NCI-H128 (cell line): ENCODE data around the gene FABP6.

Experiments used
- DNase-seq: peaks from one replicate; lab custom pipeline; 2025; ENCODE audit not compliant: unreplicated experiment; lab: John Stamatoyannopoulos, UW

Gene FABP6

DNA sequence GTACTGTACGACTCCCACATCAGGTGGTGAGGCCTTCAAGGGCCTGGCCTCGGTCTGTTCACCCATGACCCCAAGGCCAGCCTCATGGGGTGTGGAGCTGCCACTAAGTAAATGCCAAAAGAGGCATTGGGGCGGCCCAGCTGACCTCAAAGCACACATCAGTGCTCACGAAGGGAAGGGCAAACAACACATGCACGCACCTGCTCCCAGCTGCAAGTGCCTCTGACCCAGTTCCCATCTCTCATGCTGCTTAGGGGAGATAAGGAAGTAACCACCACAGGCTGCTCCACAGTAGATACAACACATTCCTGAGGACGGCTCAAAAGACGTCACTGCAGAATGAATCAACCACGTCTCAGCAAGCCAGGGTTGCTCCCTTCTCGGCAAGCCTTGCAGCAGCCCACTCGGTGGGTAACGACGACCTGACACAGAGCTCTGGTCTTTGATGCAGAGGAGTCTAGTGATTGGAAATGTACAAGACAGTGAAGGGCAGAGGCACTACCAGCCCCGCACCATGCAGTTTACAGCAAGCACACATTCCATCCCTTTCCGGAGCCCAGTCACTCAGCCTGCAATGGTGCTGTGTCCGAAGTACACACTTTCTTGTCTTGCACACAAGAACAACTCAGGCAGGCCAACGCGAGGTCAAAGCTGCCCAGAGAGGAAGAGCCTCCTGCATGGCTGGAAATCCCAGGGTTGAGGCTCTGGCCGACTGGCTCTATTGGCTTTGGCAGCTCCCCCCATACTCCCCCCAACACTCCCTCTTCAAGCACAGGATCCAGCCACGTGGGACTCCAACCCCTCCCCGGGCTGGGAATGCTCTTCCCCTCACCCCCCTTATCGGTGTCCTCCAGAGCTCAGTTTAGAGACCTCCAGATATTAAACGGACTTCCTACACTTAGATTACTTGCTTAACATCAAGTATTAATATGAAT lies 31.8 kb downstream of the FABP6 start:
- no peak for DNase-seq

DNA sequence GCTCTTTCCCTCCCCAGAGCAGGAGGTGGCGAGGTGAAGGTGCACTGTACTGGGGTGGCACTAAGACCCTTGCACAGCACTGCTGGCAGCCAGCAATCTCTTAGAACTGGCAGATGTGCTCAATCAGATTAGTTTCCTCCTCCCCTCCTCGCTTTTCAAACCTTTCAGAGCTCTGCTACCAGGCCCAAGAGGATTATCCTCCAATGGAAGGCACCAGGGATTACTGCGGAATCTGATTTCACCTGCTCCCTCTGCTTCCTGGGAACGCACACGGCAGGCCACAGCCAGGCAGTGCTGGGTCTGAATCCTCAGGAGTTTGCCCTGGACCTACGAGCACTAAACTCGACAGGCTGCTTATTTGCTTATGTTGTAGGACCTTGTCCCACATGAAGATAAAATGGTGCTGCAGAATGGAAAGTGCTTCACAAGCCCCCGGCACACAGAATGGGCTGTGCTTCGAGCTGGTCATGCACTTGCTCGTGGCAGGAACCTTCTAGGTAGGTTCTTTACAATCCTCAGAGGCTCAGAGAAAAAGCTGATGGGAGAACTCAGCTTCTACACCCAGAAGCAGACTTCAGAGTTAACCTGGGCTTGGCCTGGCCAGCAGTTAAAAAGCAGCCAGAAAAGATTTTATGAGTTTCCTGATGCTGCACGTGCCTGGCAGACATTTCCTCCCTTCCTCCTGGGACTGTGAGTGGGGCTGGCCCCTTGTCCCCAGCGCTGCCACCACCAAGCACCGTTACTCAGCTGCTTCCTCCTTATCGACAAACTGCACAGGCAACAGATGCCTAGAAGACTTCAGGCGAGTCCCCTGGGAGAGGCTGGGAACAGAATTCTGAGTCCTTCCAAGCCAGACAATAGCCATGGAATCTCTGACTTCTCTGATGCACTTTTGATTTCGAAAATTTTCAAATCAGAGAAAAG lies 33.1 kb downstream of the FABP6 start:
- DNase-seq = no peak

DNA sequence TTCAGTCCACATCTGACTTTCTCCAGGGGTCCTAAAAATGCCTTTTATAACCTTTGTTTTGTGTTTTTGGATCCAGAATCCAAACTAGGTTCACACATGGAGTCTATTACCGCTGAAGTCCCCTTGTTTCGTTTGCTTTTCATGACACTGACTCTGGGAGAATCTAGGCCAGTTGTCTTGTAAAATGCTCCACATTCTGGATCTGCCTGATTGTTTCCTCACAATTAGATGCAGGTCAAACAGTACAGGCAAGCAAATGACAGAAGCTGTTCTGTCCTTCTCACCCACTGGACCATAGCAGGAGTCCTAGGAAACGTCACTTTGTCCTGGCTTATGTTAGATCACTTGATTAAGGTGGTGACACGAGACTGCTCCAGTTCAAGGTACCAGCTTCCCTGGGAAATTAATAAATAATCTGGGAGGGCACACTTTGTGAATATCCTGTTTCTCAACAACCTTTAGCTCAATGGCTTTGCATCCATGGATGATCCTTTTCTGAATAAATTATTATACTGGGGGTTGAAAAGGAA lies 34.1 kb downstream of the FABP6 start:
- no peak for DNase-seq

- DNase-seq = no peak
Observed at GRCh38 chr5:160266044-160266443, 36.7 kb downstream of the FABP6 start.

DNA sequence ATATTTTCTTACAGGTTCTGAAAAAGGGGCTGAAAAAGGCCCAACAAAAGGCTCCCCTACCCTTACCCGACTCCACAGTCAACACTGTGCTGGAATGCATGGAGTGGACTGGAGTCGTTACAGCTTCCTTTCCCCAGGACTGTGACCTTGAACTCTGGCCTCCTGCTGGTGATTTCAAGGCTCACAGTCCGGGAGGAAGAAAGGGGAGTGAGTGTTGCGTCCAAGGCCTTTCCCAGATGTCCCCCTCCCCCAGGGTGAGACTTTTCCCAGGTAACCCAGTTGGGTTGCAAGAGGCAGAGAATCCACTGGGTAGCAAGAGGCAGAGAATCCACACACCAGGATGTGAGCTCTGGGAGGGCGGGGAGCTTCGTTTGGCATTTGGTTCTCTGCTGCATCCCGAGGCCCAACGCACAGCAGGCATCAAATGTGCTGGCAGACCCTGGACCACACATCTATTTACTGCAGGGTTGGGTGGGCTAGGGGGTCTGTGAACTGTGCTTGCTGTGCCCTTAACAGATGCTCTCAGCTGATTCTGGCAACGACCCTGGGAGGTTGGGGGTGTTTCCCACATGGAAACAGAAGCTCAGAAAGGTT lies 37.5 kb downstream of the FABP6 start:
- DNase-seq = no peak

GRCh38 chr5:160268121-160268520 lies 38.8 kb downstream of the FABP6 start:
- no peak for DNase-seq

DNA sequence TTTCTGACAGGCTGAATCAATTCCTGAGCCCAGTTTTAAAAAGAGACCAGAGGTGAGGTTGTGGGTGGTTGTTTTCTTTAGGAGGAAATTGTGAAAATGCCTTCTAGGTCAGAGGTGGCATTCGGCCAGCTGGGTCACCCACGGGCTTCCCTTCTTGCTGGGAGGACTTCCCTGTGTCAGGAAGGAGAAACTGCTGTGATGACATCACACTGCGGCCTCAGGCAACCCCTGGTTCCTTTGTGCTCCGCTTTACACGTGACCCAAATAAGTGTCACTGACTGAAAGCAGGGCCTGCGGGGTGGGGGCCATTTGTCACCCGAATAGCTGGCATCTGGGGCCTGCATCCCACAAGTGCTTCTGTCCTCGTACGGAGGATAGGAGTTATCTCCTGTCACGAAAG lies 39.7 kb downstream of the FABP6 start:
- no peak for DNase-seq

- no peak for DNase-seq
Observed at GRCh38 chr5:160270704-160271103, 41.4 kb downstream of the FABP6 start.

GRCh38 chr5:160271396-160271795 lies 42.1 kb downstream of the FABP6 start:
- no peak for DNase-seq

- DNase-seq = no peak
Observed at GRCh38 chr5:160271836-160272235, 42.5 kb downstream of the FABP6 start.

DNA sequence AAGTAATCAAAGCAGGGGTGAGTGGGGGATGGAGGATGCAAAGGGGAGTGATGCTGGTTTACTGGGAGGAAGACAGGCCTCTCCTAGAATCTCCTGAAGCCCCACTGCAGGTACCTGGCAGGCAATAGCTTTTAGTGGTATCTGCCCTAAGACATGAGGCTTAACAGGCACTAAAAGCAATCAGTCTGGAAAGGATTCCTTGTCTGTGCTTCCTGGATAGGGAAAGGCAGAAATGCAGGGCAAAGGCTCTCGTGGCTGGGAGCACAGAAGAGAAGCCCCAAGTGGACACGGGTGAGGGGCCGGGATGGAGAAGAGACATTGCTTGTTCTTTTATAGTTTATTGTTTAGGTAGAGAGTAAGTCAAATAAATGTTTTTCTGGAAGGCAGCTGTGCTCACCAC lies 43.0 kb downstream of the FABP6 start:
- no peak for DNase-seq

GRCh38 chr5:160272889-160273288 lies 43.6 kb downstream of the FABP6 start:
- no peak for DNase-seq

DNA sequence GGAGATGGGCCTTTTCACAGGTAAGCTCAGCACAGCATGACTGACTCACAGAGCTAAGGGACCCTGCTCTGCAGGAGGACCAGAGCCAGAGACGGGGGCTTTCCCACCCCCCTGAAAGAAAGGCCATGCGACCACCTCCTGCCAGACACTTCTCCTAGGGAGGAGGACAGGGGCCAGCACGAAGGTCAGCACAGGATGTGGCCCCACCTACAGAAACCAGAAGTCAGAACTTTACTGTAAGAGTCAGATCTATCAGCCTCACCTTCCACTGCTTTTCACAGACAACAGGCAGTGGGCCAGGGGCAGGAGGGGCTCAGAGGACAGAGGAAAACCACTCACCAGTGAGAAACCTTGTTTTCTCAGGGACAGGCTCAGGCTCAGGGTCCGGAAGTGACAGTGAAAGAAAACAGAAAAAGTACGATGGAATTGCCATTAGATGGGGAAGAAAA lies 45.2 kb downstream of the FABP6 start:
- no peak for DNase-seq

DNA sequence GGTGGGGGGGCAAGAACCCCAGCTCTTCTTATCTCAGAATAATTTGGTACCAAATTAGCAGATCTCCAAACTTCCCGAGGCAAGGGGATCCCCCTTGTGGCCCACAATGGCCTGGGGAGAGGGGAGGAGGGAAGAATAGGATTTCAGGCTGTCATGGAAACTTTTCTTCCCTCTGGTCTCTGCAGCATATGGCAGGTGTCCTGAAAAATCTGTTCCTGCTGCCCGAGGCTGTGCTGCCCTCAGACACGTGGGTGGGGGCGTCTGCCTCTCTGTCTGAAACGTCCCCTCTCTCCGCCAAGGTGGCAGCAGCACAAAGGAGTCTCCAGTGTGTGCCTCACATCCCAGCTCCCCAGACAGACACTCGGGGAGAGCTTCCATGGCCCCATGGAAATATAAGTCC lies 49.0 kb downstream of the FABP6 start:
- DNase-seq = no peak

DNA sequence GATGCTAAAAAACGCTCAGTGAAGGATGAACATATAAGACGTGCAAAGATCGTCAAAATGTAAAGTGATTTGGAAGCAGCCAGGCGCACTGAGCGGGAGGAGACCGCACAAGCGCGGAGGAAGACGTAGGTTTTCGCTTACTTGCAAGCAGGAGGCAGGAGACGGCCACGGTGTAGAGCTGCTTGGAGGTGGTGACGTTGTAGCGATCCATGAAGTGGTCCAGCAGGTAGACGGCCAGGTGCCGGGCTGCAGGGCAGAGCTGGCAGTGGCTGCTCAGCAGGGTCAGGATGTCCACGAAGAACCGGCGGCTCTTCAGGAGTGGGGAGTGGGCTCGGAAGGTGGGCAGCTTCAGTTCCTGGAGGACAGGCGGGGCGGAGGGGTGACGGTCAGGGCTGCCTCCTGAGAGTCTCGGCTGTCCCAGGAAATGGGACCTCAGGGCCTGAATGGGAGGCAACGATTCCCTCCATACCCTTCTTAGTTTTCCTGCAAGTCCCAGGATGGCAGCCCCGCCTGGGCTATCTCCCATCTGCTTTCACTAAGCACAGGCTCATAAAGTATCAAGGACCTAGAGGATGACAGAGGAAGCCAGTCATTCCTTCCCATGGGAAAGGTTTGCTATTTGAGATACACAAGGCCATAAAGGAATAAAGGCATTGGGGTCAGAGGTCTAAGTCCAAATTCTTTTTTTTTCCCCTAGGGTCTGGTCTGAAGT lies 51.2 kb downstream of the FABP6 start:
- no peak for DNase-seq

- no peak for DNase-seq
Observed at GRCh38 chr5:160281275-160281674, 52.0 kb downstream of the FABP6 start.

- no peak for DNase-seq
Observed at GRCh38 chr5:160284291-160284873, 55.1 kb downstream of the FABP6 start.

DNA sequence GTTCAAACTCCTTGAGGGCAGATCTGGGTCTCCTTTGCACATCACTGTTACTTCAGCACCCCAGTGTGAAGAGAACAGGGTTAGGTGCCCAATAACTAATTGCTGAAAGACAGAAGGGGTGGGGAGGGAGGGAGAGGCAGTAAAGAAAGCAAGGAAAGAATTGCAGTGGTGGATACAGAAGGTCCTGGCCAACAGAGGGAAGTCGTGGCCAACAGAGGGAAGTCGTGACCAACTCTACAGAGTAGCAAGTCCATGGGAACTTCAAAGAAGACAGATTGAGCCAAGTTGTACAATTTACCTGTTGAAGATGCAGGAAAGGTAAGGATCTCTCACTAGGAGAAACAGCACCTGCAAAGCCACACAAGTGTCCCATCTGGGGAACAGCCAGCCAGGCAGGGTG lies 56.0 kb downstream of the FABP6 start:
- no peak for DNase-seq

DNA sequence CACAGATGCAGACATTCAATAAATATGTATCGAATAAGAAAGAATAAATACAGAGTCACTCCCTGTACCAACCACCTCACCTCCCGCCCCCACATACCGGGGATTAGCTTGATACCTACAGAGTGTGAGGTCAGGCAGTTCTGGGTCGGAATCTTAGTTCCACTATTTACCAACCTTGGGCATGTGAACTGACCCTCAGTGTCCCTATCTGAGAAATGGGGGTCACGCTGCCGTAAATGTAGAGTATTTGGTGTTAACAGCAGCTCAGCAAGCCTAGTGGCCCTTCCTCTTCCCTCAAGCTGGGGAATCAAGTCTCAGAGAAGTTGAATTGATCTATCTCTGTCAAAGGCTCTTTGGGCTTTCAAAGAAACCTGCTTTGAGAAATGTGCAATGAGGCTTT lies 57.6 kb downstream of the FABP6 start:
- no peak for DNase-seq

GRCh38 chr5:160287378-160288051 lies 58.2 kb downstream of the FABP6 start:
- DNase-seq = no peak
